Measurements from ENCODE around the gene RBM26.

Gene RBM26

GRCh38 chr13:79423340-79423739 is 17.3 kb upstream of the RBM26 start:
- H3K4me3 ChIP-seq (ENCODE audit: low read depth, low read length) = no peak overlapping the region
- peaks cover 7% of the 10 kb centered on the region for H3K4me1 ChIP-seq (ENCODE audit: control insufficient read depth, insufficient read depth, low read length, unreplicated experiment)
- H3K27me3 ChIP-seq (ENCODE audit: insufficient read depth, low read length) = no peaks in the 10 kb centered on the region
- H3K36me3 ChIP-seq (ENCODE audit: insufficient read depth, low read length) = no peaks in the 10 kb centered on the region
- no peak overlapping the region for H2AFZ ChIP-seq (ENCODE audit: low read length, unreplicated experiment)
- no peak overlapping the region for H3K27ac ChIP-seq (ENCODE audit: low read depth, low read length)
- no peaks in the 10 kb centered on the region for H3K79me2 ChIP-seq (ENCODE audit: control insufficient read depth, insufficient read depth, low read length, unreplicated experiment)

GRCh38 chr13:79419365-79419764 is 13.3 kb upstream of the RBM26 start:
- H3K27me3 ChIP-seq (ENCODE audit: insufficient read depth, low read length) = no peaks in the 10 kb centered on the region
- no peaks in the 10 kb centered on the region for H3K36me3 ChIP-seq (ENCODE audit: insufficient read depth, low read length)
- no peak overlapping the region for H3K4me3 ChIP-seq (ENCODE audit: low read depth, low read length)
- H2AFZ ChIP-seq (ENCODE audit: low read length, unreplicated experiment) = no peak overlapping the region
- H3K4me1 ChIP-seq (ENCODE audit: control insufficient read depth, insufficient read depth, low read length, unreplicated experiment) = peaks cover 7% of the 10 kb centered on the region
- no peak overlapping the region for H3K27ac ChIP-seq (ENCODE audit: low read depth, low read length)
- H3K79me2 ChIP-seq (ENCODE audit: control insufficient read depth, insufficient read depth, low read length, unreplicated experiment) = no peaks in the 10 kb centered on the region

- no peaks in the 10 kb centered on the region for H3K4me1 ChIP-seq (ENCODE audit: control insufficient read depth, insufficient read depth, low read length, unreplicated experiment)
- no peaks in the 10 kb centered on the region for H3K79me2 ChIP-seq (ENCODE audit: control insufficient read depth, insufficient read depth, low read length, unreplicated experiment)
- H3K36me3 ChIP-seq (ENCODE audit: insufficient read depth, low read length) = no peaks in the 10 kb centered on the region
- no peak overlapping the region for H2AFZ ChIP-seq (ENCODE audit: low read length, unreplicated experiment)
- H3K27me3 ChIP-seq (ENCODE audit: insufficient read depth, low read length) = no peaks in the 10 kb centered on the region
- no peak overlapping the region for H3K4me3 ChIP-seq (ENCODE audit: low read depth, low read length)
- H3K27ac ChIP-seq (ENCODE audit: low read depth, low read length) = no peak overlapping the region
Measured at GRCh38 chr13:79417741-79418140, 11.7 kb upstream of the RBM26 start.

GRCh38 chr13:79413521-79413920 is 7.5 kb upstream of the RBM26 start:
- Histone ChIP-seq H3K36me3 (ENCODE audit: insufficient read depth, low read length) (no peaks in the 10 kb centered on the region), H2AFZ (ENCODE audit: low read length, unreplicated experiment) (no peak overlapping the region), H3K4me1 (ENCODE audit: control insufficient read depth, insufficient read depth, low read length, unreplicated experiment) (no peaks in the 10 kb centered on the region), H3K79me2 (ENCODE audit: control insufficient read depth, insufficient read depth, low read length, unreplicated experiment) (no peaks in the 10 kb centered on the region), H3K27ac (ENCODE audit: low read depth, low read length) (no peak overlapping the region), H3K4me3 (ENCODE audit: low read depth, low read length) (no peak overlapping the region), H3K27me3 (ENCODE audit: insufficient read depth, low read length) (no peaks in the 10 kb centered on the region)

- Histone ChIP-seq H3K27ac (ENCODE audit: low read depth, low read length) (no peak overlapping the region), H3K27me3 (ENCODE audit: insufficient read depth, low read length) (no peaks in the 10 kb centered on the region), H3K79me2 (ENCODE audit: control insufficient read depth, insufficient read depth, low read length, unreplicated experiment) (peaks cover 27% of the 10 kb centered on the region), H3K36me3 (ENCODE audit: insufficient read depth, low read length) (no peaks in the 10 kb centered on the region), H3K4me3 (ENCODE audit: low read depth, low read length) (no peak overlapping the region), H2AFZ (ENCODE audit: low read length, unreplicated experiment) (no peak overlapping the region), H3K4me1 (ENCODE audit: control insufficient read depth, insufficient read depth, low read length, unreplicated experiment) (peaks cover 4% of the 10 kb centered on the region)
Measured at GRCh38 chr13:79409828-79410227, 3.8 kb upstream of the RBM26 start.

GRCh38 chr13:79407349-79407979 is 1.4 kb upstream of the RBM26 start:
- H3K27me3 ChIP-seq (ENCODE audit: insufficient read depth, low read length) = no peaks in the 10 kb centered on the region
- H3K79me2 ChIP-seq (ENCODE audit: control insufficient read depth, insufficient read depth, low read length, unreplicated experiment) = peaks cover 51% of the 10 kb centered on the region
- no peaks in the 10 kb centered on the region for H3K36me3 ChIP-seq (ENCODE audit: insufficient read depth, low read length)
- H3K27ac ChIP-seq (ENCODE audit: low read depth, low read length) = no peak overlapping the region
- H2AFZ ChIP-seq (ENCODE audit: low read length, unreplicated experiment) = no peak overlapping the region
- H3K4me1 ChIP-seq (ENCODE audit: control insufficient read depth, insufficient read depth, low read length, unreplicated experiment) = peaks cover 21% of the 10 kb centered on the region
- H3K4me3 ChIP-seq (ENCODE audit: low read depth, low read length) = peak overlapping the region; percentile 88

- Histone ChIP-seq H2AFZ (ENCODE audit: low read length, unreplicated experiment) (peak overlapping the region; percentile 90), H3K79me2 (ENCODE audit: control insufficient read depth, insufficient read depth, low read length, unreplicated experiment) (peaks cover 59% of the 10 kb centered on the region), H3K4me3 (ENCODE audit: low read depth, low read length) (peak overlapping the region; percentile 88), H3K27me3 (ENCODE audit: insufficient read depth, low read length) (no peaks in the 10 kb centered on the region), H3K27ac (ENCODE audit: low read depth, low read length) (peak overlapping the region; percentile 62), H3K36me3 (ENCODE audit: insufficient read depth, low read length) (no peaks in the 10 kb centered on the region), H3K4me1 (ENCODE audit: control insufficient read depth, insufficient read depth, low read length, unreplicated experiment) (peaks cover 30% of the 10 kb centered on the region)
Measured at GRCh38 chr13:79406597-79406908, 498 bp upstream of the RBM26 start.

GRCh38 chr13:79405501-79405830 is 589 bp downstream of the RBM26 start:
- H3K27me3 ChIP-seq (ENCODE audit: insufficient read depth, low read length) = no peaks in the 10 kb centered on the region
- peaks cover 70% of the 10 kb centered on the region for H3K79me2 ChIP-seq (ENCODE audit: control insufficient read depth, insufficient read depth, low read length, unreplicated experiment)
- H2AFZ ChIP-seq (ENCODE audit: low read length, unreplicated experiment) = peak overlapping the region; percentile 90
- 0 out of 2 replicates have a peak, but pooled peaks cover 1% of the 10 kb centered on the region for H3K36me3 ChIP-seq (ENCODE audit: insufficient read depth, low read length)
- H3K4me1 ChIP-seq (ENCODE audit: control insufficient read depth, insufficient read depth, low read length, unreplicated experiment) = peaks cover 31% of the 10 kb centered on the region
- peak overlapping the region; percentile 62; the same call in 1 of the 2 replicates for H3K27ac ChIP-seq (ENCODE audit: low read depth, low read length)
- peak overlapping the region; percentile 88 for H3K4me3 ChIP-seq (ENCODE audit: low read depth, low read length)

- Histone ChIP-seq H3K4me3 (ENCODE audit: low read depth, low read length) (peak overlapping the region; percentile 88), H3K4me1 (ENCODE audit: control insufficient read depth, insufficient read depth, low read length, unreplicated experiment) (peaks cover 31% of the 10 kb centered on the region), H3K36me3 (ENCODE audit: insufficient read depth, low read length) (peaks cover 6% of the 10 kb centered on the region), H3K27me3 (ENCODE audit: insufficient read depth, low read length) (no peaks in the 10 kb centered on the region), H3K27ac (ENCODE audit: low read depth, low read length) (no peak overlapping the region; the same call in 1 of the 2 replicates), H3K79me2 (ENCODE audit: control insufficient read depth, insufficient read depth, low read length, unreplicated experiment) (peaks cover 75% of the 10 kb centered on the region), H2AFZ (ENCODE audit: low read length, unreplicated experiment) (peak overlapping the region; percentile 90)
Measured at GRCh38 chr13:79404985-79405384, 1.1 kb downstream of the RBM26 start.

- peaks cover 36% of the 10 kb centered on the region for H3K4me1 ChIP-seq (ENCODE audit: control insufficient read depth, insufficient read depth, low read length, unreplicated experiment)
- H3K36me3 ChIP-seq (ENCODE audit: insufficient read depth, low read length) = peaks cover 12% of the 10 kb centered on the region
- H3K27ac ChIP-seq (ENCODE audit: low read depth, low read length) = no peak overlapping the region
- H3K27me3 ChIP-seq (ENCODE audit: insufficient read depth, low read length) = no peaks in the 10 kb centered on the region
- peak overlapping the region; percentile 88 for H3K4me3 ChIP-seq (ENCODE audit: low read depth, low read length)
- peaks cover 81% of the 10 kb centered on the region for H3K79me2 ChIP-seq (ENCODE audit: control insufficient read depth, insufficient read depth, low read length, unreplicated experiment)
- H2AFZ ChIP-seq (ENCODE audit: low read length, unreplicated experiment) = no peak overlapping the region
Measured at GRCh38 chr13:79404361-79404760, 1.7 kb downstream of the RBM26 start.

GRCh38 chr13:79403113-79403512 is 2.9 kb downstream of the RBM26 start:
- Histone ChIP-seq H2AFZ (ENCODE audit: low read length, unreplicated experiment) (no peak overlapping the region), H3K4me3 (ENCODE audit: low read depth, low read length) (peak overlapping the region; percentile 88), H3K79me2 (ENCODE audit: control insufficient read depth, insufficient read depth, low read length, unreplicated experiment) (peaks cover 90% of the 10 kb centered on the region), H3K27ac (ENCODE audit: low read depth, low read length) (peak overlapping the region; percentile 49; the same call in 1 of the 2 replicates), H3K36me3 (ENCODE audit: insufficient read depth, low read length) (peaks cover 22% of the 10 kb centered on the region), H3K4me1 (ENCODE audit: control insufficient read depth, insufficient read depth, low read length, unreplicated experiment) (peaks cover 40% of the 10 kb centered on the region), H3K27me3 (ENCODE audit: insufficient read depth, low read length) (no peaks in the 10 kb centered on the region)

All from ACC112 (cell line).